Activated effector memory CD4-positive, alpha-beta T cell treated with Interleukin-2 at 50 U/mL for 16 hours (primary cell): Measurements from ENCODE around the gene PLCD3.

Experiments used
- DNase-seq: peaks from one replicate; pipeline ENCODE4 v3.0.0-alpha.2; 2020

Gene PLCD3

GRCh38 chr17:45132320-45132571 lies at the start of gene PLCD3:
PLCD3 (minus strand) TSS chr17:45132515; CDS start chr17:45132410, 105 bp downstream.
- no peak for DNase-seq

GRCh38 chr17:45177563-45177962 lies 45.2 kb upstream of the PLCD3 start:
- no peak for DNase-seq

GRCh38 chr17:45175759-45176115 lies 43.4 kb upstream of the PLCD3 start:
- DNase-seq = no peak

GRCh38 chr17:45172541-45173286 lies 40.4 kb upstream of the PLCD3 start:
- DNase-seq = peak; percentile 33

GRCh38 chr17:45172232-45172540 lies 39.9 kb upstream of the PLCD3 start:
- no peak for DNase-seq

GRCh38 chr17:45171338-45172231 lies 39.3 kb upstream of the PLCD3 start:
- DNase-seq = no peak

GRCh38 chr17:45170931-45171337 lies 38.6 kb upstream of the PLCD3 start:
- no peak for DNase-seq

- no peak for DNase-seq
Observed at GRCh38 chr17:45170280-45170930, 38.1 kb upstream of the PLCD3 start.

GRCh38 chr17:45168991-45169752 lies 36.9 kb upstream of the PLCD3 start:
- DNase-seq = no peak

- no peak for DNase-seq
Observed at GRCh38 chr17:45164734-45165269, 32.5 kb upstream of the PLCD3 start.

- DNase-seq = no peak
Observed at GRCh38 chr17:45162025-45162687, 29.8 kb upstream of the PLCD3 start.

GRCh38 chr17:45161288-45162024 lies 29.1 kb upstream of the PLCD3 start, which contains the start of gene HEXIM2:
HEXIM2 (plus strand) TSS chr17:45161875; CDS start chr17:45162794, 919 bp downstream.
- DNase-seq = peak; percentile 97

- DNase-seq = peak; percentile 62
Observed at GRCh38 chr17:45160447-45161287, 28.4 kb upstream of the PLCD3 start.

- DNase-seq = no peak
Observed at GRCh38 chr17:45156242-45156641, 23.9 kb upstream of the PLCD3 start.

GRCh38 chr17:45155483-45155882 lies 23.2 kb upstream of the PLCD3 start:
- DNase-seq = no peak

GRCh38 chr17:45155029-45155428 lies 22.7 kb upstream of the PLCD3 start:
- DNase-seq = no peak

GRCh38 chr17:45150911-45151809 lies 18.8 kb upstream of the PLCD3 start:
- no peak for DNase-seq

- DNase-seq = peak; percentile 17
Observed at GRCh38 chr17:45149669-45150664, 17.7 kb upstream of the PLCD3 start.
